ENCODE results near the gene TMEM117. TPM values are rescaled to one million over a fixed set of nuclear protein-coding genes. Genes with fewer than 3 reads are reported as not detected.

The TMEM117 gene
- total and polyA plus RNA-seq, 2 donors (not counting 1 experiment from before 2014, with no cell fraction given), result 2.0 to 10.4 TPM

- Histone ChIP-seq H3K9ac (ENCODE audit: low read length) (no peak overlapping the region), H3K4me1 (ENCODE audit: control insufficient read depth in 2 of 2, insufficient read depth in 2 of 2, low read length in 2 of 2) (no peaks in the 10 kb centered on the region), H3K27ac (ENCODE audit: low read length in 2 of 2) (no peak overlapping the region), H2AFZ (ENCODE audit: insufficient read depth, low read depth, low read length, poor library complexity, severe bottlenecking) (no peak overlapping the region), H3K27me3 (replicated peaks in 1 of 4; ENCODE audit: control extremely low read depth in 1 of 4, control insufficient read depth in 3 of 4, insufficient read depth in 4 of 4, low read length in 3 of 4) (no peaks in the 10 kb centered on the region), H3K36me3 (replicated peaks in 1 of 2; ENCODE audit: control extremely low read depth in 1 of 2, control insufficient read depth in 1 of 2, extremely low read depth in 1 of 2, insufficient read depth in 2 of 2, low read length in 1 of 2) (no peaks in the 10 kb centered on the region), H3K9me3 (ENCODE audit: control extremely low read depth in 1 of 3, control insufficient read depth in 2 of 3, insufficient read depth in 1 of 3, low read length in 2 of 3) (peaks cover 0 to 4% (median 0%) of the 10 kb centered on the region in 3 donors), H3K4me3 (ENCODE audit: control extremely low read depth in 1 of 5, extremely low read depth in 1 of 5, insufficient read depth in 1 of 5, low read depth in 2 of 5, low read length in 4 of 5) (no peak overlapping the region), H3K4me2 (replicated peaks; ENCODE audit: low read depth, low read length, poor library complexity, severe bottlenecking) (no peak overlapping the region), H4K20me1 (ENCODE audit: control insufficient read depth, insufficient read depth, low read length, poor library complexity, severe bottlenecking) (no peaks in the 10 kb centered on the region), H3K79me2 (ENCODE audit: control insufficient read depth, insufficient read depth, low read length) (no peaks in the 10 kb centered on the region)
- ATAC-seq (ENCODE audit: low read depth), result no peak
- Mint-ChIP-seq H3K4me1 (no peaks in the 10 kb centered on the region), H3K27ac (no peak overlapping the region), H3K27me3 (no peaks in the 10 kb centered on the region), H3K4me3 (no peak overlapping the region), H3K9me3 (ENCODE audit: insufficient read depth) (peaks cover 2% of the 10 kb centered on the region)
- ChIA-PET POLR2A (no interaction called here), CTCF (no interaction called here)
- no peak for DNase-seq
- intact Hi-C loops (cut with micrococcal nuclease), result no loop called here
- WGBS (ENCODE audit: insufficient coverage), result no CpG with 5 or more reads among the region's 4 CpGs
- TF ChIP-seq EZH2 (IDR thresholded peaks at IDR 0.05; ENCODE audit: borderline replicate concordance, insufficient read depth, low read depth, low read length, poor library complexity, severe bottlenecking) (no peak), CTCF (IDR thresholded peaks at IDR 0.05) (no peak)
Observed at GRCh38 chr12:44217146-44217883, 381.4 kb downstream of the TMEM117 start.

GRCh38 chr12:44223736-44224135, 387.9 kb downstream of the TMEM117 start:
- Mint-ChIP-seq H3K27me3 (no peaks in the 10 kb centered on the region), H3K4me3 (no peak overlapping the region), H3K27ac (no peak overlapping the region), H3K4me1 (no peaks in the 10 kb centered on the region), H3K9me3 (ENCODE audit: insufficient read depth) (no peaks in the 10 kb centered on the region)
- Histone ChIP-seq H3K79me2 (ENCODE audit: control insufficient read depth, insufficient read depth, low read length) (no peaks in the 10 kb centered on the region), H3K4me1 (ENCODE audit: control insufficient read depth in 2 of 2, insufficient read depth in 2 of 2, low read length in 2 of 2) (no peaks in the 10 kb centered on the region), H3K27ac (ENCODE audit: low read length in 2 of 2) (no peak overlapping the region), H3K9ac (ENCODE audit: low read length) (no peak overlapping the region), H3K4me2 (replicated peaks; ENCODE audit: low read depth, low read length, poor library complexity, severe bottlenecking) (no peak overlapping the region), H2AFZ (ENCODE audit: insufficient read depth, low read depth, low read length, poor library complexity, severe bottlenecking) (no peak overlapping the region), H3K27me3 (replicated peaks in 1 of 4; ENCODE audit: control extremely low read depth in 1 of 4, control insufficient read depth in 3 of 4, insufficient read depth in 4 of 4, low read length in 3 of 4) (no peaks in the 10 kb centered on the region), H4K20me1 (ENCODE audit: control insufficient read depth, insufficient read depth, low read length, poor library complexity, severe bottlenecking) (no peaks in the 10 kb centered on the region), H3K9me3 (ENCODE audit: control extremely low read depth in 1 of 3, control insufficient read depth in 2 of 3, insufficient read depth in 1 of 3, low read length in 2 of 3) (no peaks in the 10 kb centered on the region), H3K4me3 (ENCODE audit: control extremely low read depth in 1 of 5, extremely low read depth in 1 of 5, insufficient read depth in 1 of 5, low read depth in 2 of 5, low read length in 4 of 5) (no peak overlapping the region), H3K36me3 (replicated peaks in 1 of 2; ENCODE audit: control extremely low read depth in 1 of 2, control insufficient read depth in 1 of 2, extremely low read depth in 1 of 2, insufficient read depth in 2 of 2, low read length in 1 of 2) (no peaks in the 10 kb centered on the region)
- 80% methylated on average over 2 of the region's 2 CpGs for WGBS (ENCODE audit: insufficient coverage)
- CTCF ChIA-PET, result no interaction called here
- TF ChIP-seq EZH2 (IDR thresholded peaks at IDR 0.05; ENCODE audit: borderline replicate concordance, insufficient read depth, low read depth, low read length, poor library complexity, severe bottlenecking) (no peak), CTCF (IDR thresholded peaks at IDR 0.05) (no peak)
- POLR2A ChIA-PET, result no interaction called here
- no peak for DNase-seq
- no peak for ATAC-seq (ENCODE audit: low read depth)
- intact Hi-C loops (cut with micrococcal nuclease), result no loop called here

All from B cell (primary cell).